Mesenchymal stem cell (in vitro differentiated cells and primary cell): Measurements from ENCODE around the gene CCDC28B.

Experiments used
- DNase-seq: peaks from one replicate; pipeline ENCODE4 v3.0.0-alpha.2; 2013
- H2AFZ ChIP-seq: one replicate; pipeline ENCODE4 v1.6.1; 2013; ENCODE audit warnings: low read depth, mild to moderate bottlenecking, control low read depth, inconsistent platforms, low read length, moderate library complexity
- H2AK5ac ChIP-seq: 2 replicates; pipeline ENCODE4 v1.6.1; 2013; ENCODE audit warnings: low read length, moderate library complexity, mild to moderate bottlenecking, inconsistent platforms; ENCODE audit not compliant: severe bottlenecking
- H2BK120ac ChIP-seq: one replicate; pipeline ENCODE4 v1.6.1; 2013; ENCODE audit warnings: low read depth, mild to moderate bottlenecking, inconsistent platforms, low read length, moderate library complexity
- H2BK12ac ChIP-seq, 2 experiments: one replicate each; pipeline ENCODE4 v1.6.1; 2013; ENCODE audit warnings: inconsistent platforms in 2 of 2, low read length in 2 of 2, mild to moderate bottlenecking in 2 of 2, moderate library complexity in 2 of 2, control low read depth in 1 of 2
- H2BK15ac ChIP-seq: one replicate; pipeline ENCODE4 v1.6.1; 2013; ENCODE audit warnings: mild to moderate bottlenecking, low read depth, inconsistent platforms; ENCODE audit not compliant: poor library complexity, severe bottlenecking
- H2BK5ac ChIP-seq: 2 replicates; pipeline ENCODE4 v1.6.1; 2013; ENCODE audit warnings: low read depth, mild to moderate bottlenecking, low read length, control low read depth, inconsistent platforms; ENCODE audit not compliant: poor library complexity, severe bottlenecking
- H3K14ac ChIP-seq, 2 experiments: one replicate each; pipeline ENCODE4 v1.6.1; 2013; ENCODE audit warnings: inconsistent platforms in 2 of 2, low read length in 2 of 2, control low read depth in 1 of 2, mild to moderate bottlenecking in 1 of 2, moderate library complexity in 1 of 2
- H3K18ac ChIP-seq, 2 experiments: one replicate each; pipeline ENCODE4 v1.6.1; 2013; ENCODE audit warnings: inconsistent platforms in 2 of 2, low read length in 2 of 2, control low read depth in 1 of 2, low read depth in 1 of 2, mild to moderate bottlenecking in 1 of 2
- H3K23ac ChIP-seq, 2 experiments: one replicate each; pipeline ENCODE4 v1.6.1; 2013; ENCODE audit warnings: inconsistent platforms in 2 of 2, low read length in 2 of 2, mild to moderate bottlenecking in 2 of 2, moderate library complexity in 2 of 2, control low read depth in 1 of 2
- H3K27ac ChIP-seq: 2 replicates; pipeline ENCODE4 v1.5.1; 2013; ENCODE audit warnings: mild to moderate bottlenecking, moderate library complexity, low read length, control low read depth, inconsistent platforms; ENCODE audit not compliant: poor library complexity, severe bottlenecking
- H3K27me3 ChIP-seq, 2 experiments: 2 replicates each; pipeline versions ENCODE4 v1.6.1 to v1.7.0; 2013; ENCODE audit warnings: low read length in 2 of 2, mild to moderate bottlenecking in 2 of 2, moderate library complexity in 2 of 2, control low read depth in 1 of 2, inconsistent platforms in 1 of 2; ENCODE audit not compliant: control insufficient read depth in 1 of 2, insufficient read depth in 1 of 2
- H3K36me3 ChIP-seq, 2 experiments: 2 replicates each; pipeline versions ENCODE4 v1.6.1 to v1.7.0; 2013; ENCODE audit warnings: low read length in 2 of 2, control low read depth in 1 of 2, inconsistent platforms in 1 of 2, low read depth in 1 of 2, mild to moderate bottlenecking in 1 of 2; ENCODE audit not compliant: insufficient read depth in 2 of 2, control insufficient read depth in 1 of 2
- H3K4ac ChIP-seq, 2 experiments: one replicate each; pipeline ENCODE4 v1.6.1; 2013; ENCODE audit warnings: inconsistent platforms in 2 of 2, low read length in 2 of 2, mild to moderate bottlenecking in 2 of 2, moderate library complexity in 2 of 2, control low read depth in 1 of 2, low read depth in 1 of 2
- H3K4me1 ChIP-seq: 2 replicates; pipeline ENCODE4 v1.6.1; 2013; ENCODE audit warnings: low read depth, low read length, control low read depth; ENCODE audit not compliant: control insufficient read depth, insufficient read depth
- H3K4me2 ChIP-seq: 2 replicates; pipeline ENCODE4 v1.6.1; 2013; ENCODE audit warnings: low read length, mild to moderate bottlenecking, inconsistent platforms; ENCODE audit not compliant: poor library complexity, severe bottlenecking
- H3K4me3 ChIP-seq, 2 experiments: 2 replicates each; pipeline versions ENCODE4 v1.5.1 to v1.7.0; 2013; ENCODE audit warnings: low read length in 2 of 2, mild to moderate bottlenecking in 2 of 2, control low read depth in 1 of 2, low read depth in 1 of 2; ENCODE audit not compliant: insufficient read depth in 1 of 2
- H3K79me1 ChIP-seq: replicated peaks from 2 replicates; pipeline ENCODE4 v1.6.1; 2013; ENCODE audit warnings: mild to moderate bottlenecking, control low read depth, low read length, inconsistent platforms; ENCODE audit not compliant: poor library complexity, severe bottlenecking
- H3K9ac ChIP-seq: 2 replicates; pipeline ENCODE4 v1.7.0; 2013; ENCODE audit warnings: mild to moderate bottlenecking, low read length, moderate library complexity
- H3K9me3 ChIP-seq: 2 replicates; pipeline ENCODE4 v1.7.0; 2013; ENCODE audit warnings: mild to moderate bottlenecking, low read length; ENCODE audit not compliant: control insufficient read depth
- H4K8ac ChIP-seq: one replicate; pipeline ENCODE4 v1.6.1; 2013; ENCODE audit warnings: inconsistent platforms, mild to moderate bottlenecking, low read length, moderate library complexity
- H4K91ac ChIP-seq: one replicate; pipeline ENCODE4 v1.6.1; 2013; ENCODE audit warnings: mild to moderate bottlenecking, low read length, inconsistent platforms
- WGBS: methylation state at CpG from one replicate; pipeline ENCODE4 v1.1.7; 2013; ENCODE audit warnings: mixed read lengths; 5-methylcytosine and 5-hydroxymethylcytosine counted together

Gene CCDC28B

DNA sequence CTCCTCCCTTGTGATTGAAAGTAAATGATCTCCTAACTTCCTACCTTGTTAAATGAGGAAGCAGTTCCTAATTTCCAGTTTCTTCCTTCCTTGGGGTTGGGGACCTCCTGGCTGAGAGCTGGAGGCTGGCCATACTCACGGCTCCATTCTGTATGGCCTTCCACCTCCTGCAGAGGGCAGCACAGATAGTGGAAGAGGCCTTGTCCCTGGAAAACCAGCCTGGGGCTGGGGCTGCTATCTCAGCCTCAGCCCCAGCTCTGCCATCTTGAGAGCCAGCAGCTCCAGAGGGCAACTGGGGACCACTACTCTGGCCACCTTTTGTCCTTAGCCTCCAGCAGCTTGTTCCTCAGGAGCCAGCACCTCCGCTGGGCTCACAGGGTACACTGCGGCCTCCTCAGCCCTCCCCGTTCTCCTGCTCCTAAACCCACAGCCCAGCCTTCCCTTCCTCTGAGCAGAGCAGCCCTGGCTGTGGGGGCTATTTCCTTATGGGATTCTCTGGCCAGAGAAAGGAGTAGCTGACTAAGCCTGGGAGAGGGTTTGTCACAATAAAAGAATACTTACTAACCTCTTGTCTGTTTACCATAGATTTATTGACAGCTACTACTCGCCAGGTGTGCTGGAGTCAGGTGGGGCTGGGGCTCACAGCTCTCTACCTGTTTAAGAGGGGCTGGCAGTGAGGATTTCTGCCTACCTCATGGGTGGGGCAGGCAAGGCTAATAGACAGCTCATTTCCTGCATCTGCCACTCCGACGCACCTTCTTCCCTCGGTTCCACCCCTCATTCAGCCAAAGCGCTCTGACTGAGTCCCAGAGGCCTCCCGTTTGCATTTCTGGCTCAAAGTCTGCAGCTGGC is 15.5 kb downstream of the CCDC28B start:
- 84% methylated on average over 7 of the region's 10 CpGs for WGBS
- H2BK120ac ChIP-seq: no peak overlapping the region
- no peak overlapping the region for H3K23ac ChIP-seq
- H3K4me3 ChIP-seq: no peak overlapping the region
- H3K9ac ChIP-seq: peak overlapping the region; percentile 29
- H3K9me3 ChIP-seq: no peaks in the 10 kb centered on the region
- H3K18ac ChIP-seq: no peak overlapping the region
- DNase-seq: peak; percentile 76
- peaks cover 50 to 56% of the 10 kb centered on the region in 2 experiments for H3K36me3 ChIP-seq
- no peak overlapping the region for H3K14ac ChIP-seq
- no peak overlapping the region for H3K4ac ChIP-seq
- H2BK15ac ChIP-seq: no peak overlapping the region
- H4K8ac ChIP-seq: peak overlapping the region; percentile 52
- H3K4me2 ChIP-seq: no peak overlapping the region
- peaks cover 5% of the 10 kb centered on the region for H3K4me1 ChIP-seq
- H3K79me1 ChIP-seq: peaks cover 26% of the 10 kb centered on the region
- no peak overlapping the region for H2AFZ ChIP-seq
- no peak overlapping the region for H4K91ac ChIP-seq
- H2BK5ac ChIP-seq: no peak overlapping the region
- no peaks in the 10 kb centered on the region for H3K27me3 ChIP-seq
- no peak overlapping the region for H2AK5ac ChIP-seq
- no peak overlapping the region for H3K27ac ChIP-seq
- no peak overlapping the region for H2BK12ac ChIP-seq

DNA sequence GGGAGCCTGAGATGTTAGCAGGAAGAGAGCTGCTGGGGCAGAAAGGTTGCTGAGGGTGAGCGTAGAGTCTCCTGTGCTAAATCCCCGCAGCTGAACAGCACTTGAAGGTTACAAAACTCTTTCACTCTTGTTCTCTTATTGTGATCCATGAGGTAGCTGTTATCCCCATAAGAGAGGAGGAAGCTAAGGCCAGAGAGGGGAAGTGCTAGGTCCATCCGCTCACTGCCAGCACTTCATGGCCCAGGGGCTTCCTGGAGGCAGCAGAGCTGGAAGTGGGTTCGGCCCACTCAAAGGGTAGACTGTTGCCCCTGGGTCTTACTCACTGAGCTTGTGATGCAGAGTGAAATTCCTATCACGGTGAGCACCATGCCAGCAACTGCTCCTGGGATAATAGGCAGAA is 16.2 kb downstream of the CCDC28B start:
- Histone ChIP-seq H2BK15ac (no peak overlapping the region), H2BK120ac (no peak overlapping the region), H3K9ac (peak overlapping the region; percentile 29), H3K27me3 (no peaks in the 10 kb centered on the region), H3K79me1 (peaks cover 28% of the 10 kb centered on the region), H2BK12ac (no peak overlapping the region), H2AK5ac (no peak overlapping the region), H3K36me3 (peaks cover 49 to 57% of the 10 kb centered on the region in 2 experiments), H2AFZ (no peak overlapping the region), H3K23ac (no peak overlapping the region), H3K27ac (no peak overlapping the region), H3K18ac (no peak overlapping the region), H3K4me2 (no peak overlapping the region), H4K8ac (no peak overlapping the region), H3K4me3 (no peak overlapping the region), H3K4me1 (peaks cover 10% of the 10 kb centered on the region), H4K91ac (no peak overlapping the region), H2BK5ac (no peak overlapping the region), H3K14ac (no peak overlapping the region), H3K9me3 (no peaks in the 10 kb centered on the region), H3K4ac (no peak overlapping the region)
- 98% methylated on average over 4 of the region's 5 CpGs for WGBS
- no peak for DNase-seq

DNA sequence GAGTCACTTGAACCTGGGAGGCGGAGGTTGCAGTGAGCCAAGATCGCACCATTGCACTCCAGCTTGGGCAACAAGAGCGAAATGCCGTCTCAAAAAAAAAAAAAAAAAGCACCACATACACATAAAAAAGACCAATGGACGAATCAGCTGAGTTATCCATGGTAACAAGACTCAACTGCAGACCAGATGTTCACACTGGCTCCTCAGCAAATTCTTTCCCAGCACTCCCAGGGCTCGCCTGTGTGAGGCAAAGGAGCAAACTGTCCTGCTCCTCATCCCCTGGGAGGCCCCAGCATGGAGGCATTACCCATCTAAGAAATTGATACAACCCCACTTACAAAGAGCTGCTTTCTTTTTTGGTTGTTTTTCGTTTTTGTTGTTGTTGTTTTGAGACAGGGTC is 18.6 kb downstream of the CCDC28B start:
- Histone ChIP-seq H3K4me1 (peaks cover 19% of the 10 kb centered on the region), H2AK5ac (no peak overlapping the region), H3K4me3 (no peak overlapping the region), H2BK15ac (no peak overlapping the region), H2BK12ac (no peak overlapping the region), H4K91ac (no peak overlapping the region), H3K36me3 (peaks cover 41 to 58% of the 10 kb centered on the region in 2 experiments), H3K4ac (no peak overlapping the region), H3K14ac (no peak overlapping the region), H2AFZ (no peak overlapping the region), H3K4me2 (no peak overlapping the region), H2BK5ac (no peak overlapping the region), H3K23ac (no peak overlapping the region), H3K9ac (no peak overlapping the region), H3K9me3 (no peaks in the 10 kb centered on the region), H2BK120ac (no peak overlapping the region), H4K8ac (no peak overlapping the region), H3K27ac (no peak overlapping the region), H3K79me1 (peaks cover 34% of the 10 kb centered on the region), H3K18ac (no peak overlapping the region), H3K27me3 (no peaks in the 10 kb centered on the region)
- 88% methylated on average over 7 of the region's 7 CpGs for WGBS
- peak; percentile 40 for DNase-seq

DNA sequence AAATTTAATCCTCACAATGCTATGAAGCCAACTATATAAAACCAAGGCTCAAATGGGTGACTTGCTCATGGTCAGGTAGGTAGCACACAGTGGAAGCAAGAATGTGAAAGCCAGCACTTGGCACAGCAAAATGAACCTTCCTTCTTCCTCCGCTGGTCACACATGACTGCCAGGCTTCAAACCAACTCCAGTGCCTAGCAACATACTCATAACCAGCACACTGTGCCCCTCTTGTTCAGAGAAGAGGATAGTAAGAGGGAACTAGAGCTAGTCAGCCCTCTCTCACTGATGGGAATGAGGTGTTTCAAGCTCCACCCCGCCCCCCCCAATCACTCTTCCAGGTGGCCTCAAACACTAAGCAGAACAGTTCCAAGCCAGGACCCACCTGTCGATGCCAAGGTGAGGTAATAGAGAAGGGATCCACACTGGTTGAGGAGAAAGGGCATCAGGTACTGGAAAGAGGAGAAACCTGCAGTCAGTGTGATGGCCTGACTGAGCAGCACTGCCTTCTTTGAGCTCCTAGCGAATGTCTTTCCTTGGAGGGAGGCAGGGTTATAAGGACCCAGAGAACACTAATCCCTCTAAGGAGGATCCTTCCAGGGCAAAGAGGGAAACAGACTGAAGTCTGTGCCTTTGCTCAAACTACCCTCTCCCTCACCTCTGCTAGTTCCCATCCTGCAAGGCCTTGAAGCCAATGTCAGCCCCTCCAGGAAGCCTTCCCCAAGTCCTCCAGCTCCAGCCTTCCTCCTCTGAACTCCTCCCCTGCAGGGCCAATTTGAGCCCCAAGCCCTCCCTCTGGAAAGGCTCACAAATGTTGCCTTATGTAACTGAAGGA is 20.6 kb downstream of the CCDC28B start:
- H3K23ac ChIP-seq: peak overlapping the region in 1 of 2 experiments; percentile 19
- peak overlapping the region; percentile 100 for H3K9ac ChIP-seq
- peak overlapping the region in 1 of 2 experiments; percentile 13 for H3K18ac ChIP-seq
- H2BK5ac ChIP-seq: no peak overlapping the region
- H3K27me3 ChIP-seq: no peaks in the 10 kb centered on the region
- 100% methylated on average over 2 of the region's 4 CpGs for WGBS
- H2BK15ac ChIP-seq: no peak overlapping the region
- H3K14ac ChIP-seq: no peak overlapping the region
- H4K8ac ChIP-seq: peak overlapping the region; percentile 45
- peak overlapping the region in 1 of 2 experiments; percentile 32 for H3K4ac ChIP-seq
- H2AFZ ChIP-seq: no peak overlapping the region
- H3K79me1 ChIP-seq: peaks cover 32% of the 10 kb centered on the region
- no peak overlapping the region for H4K91ac ChIP-seq
- H3K36me3 ChIP-seq: peaks cover 39 to 56% of the 10 kb centered on the region in 2 experiments
- H3K4me1 ChIP-seq: peaks cover 19% of the 10 kb centered on the region
- H2BK120ac ChIP-seq: no peak overlapping the region
- DNase-seq: no peak
- peak overlapping the region; percentile 17 for H3K27ac ChIP-seq
- peak overlapping the region in 1 of 2 experiments; percentile 22 for H2BK12ac ChIP-seq
- peak overlapping the region; percentile 29 for H2AK5ac ChIP-seq
- peak overlapping the region; percentile 57 for H3K4me2 ChIP-seq
- H3K9me3 ChIP-seq: no peaks in the 10 kb centered on the region
- peak overlapping the region in 1 of 2 experiments; percentile 92 for H3K4me3 ChIP-seq
